Measurements from ENCODE around the gene AP1S1.
"Not testable (repeated sequence)": the region's sequence is repeated elsewhere in the genome, so short reads cannot be mapped to it uniquely, and the experiment has no call there.

- not testable (repeated sequence) for TF ChIP-seq CTCF (IDR thresholded peaks at IDR 0.05); EP300 (IDR thresholded peaks at IDR 0.05); POLR2A (IDR thresholded peaks at IDR 0.05; ENCODE audit: low read depth); POLR2AphosphoS5 (IDR thresholded peaks at IDR 0.05)
Observed at GRCh38 chr7:101113140-101113539, 41.1 kb upstream of the AP1S1 start.

Data from esophagus muscularis mucosa (tissue), 4 donors.